ENCODE measurements around the gene MCTS1.
A peak's percentile ranks its signal among the peaks of the same experiment; 100 is the strongest.
"Not testable (repeated sequence)": the region's sequence is repeated elsewhere in the genome, so short reads cannot be mapped to it uniquely, and the experiment has no call there.

Gene MCTS1

GRCh38 chrX:120566817-120567216 is 37.1 kb upstream of the MCTS1 start:
- DNase-seq (ENCODE audit: insufficient read length, low spot score) = no peak
- TF ChIP-seq PAX5 (IDR thresholded peaks at IDR 0.05; ENCODE audit: insufficient read depth, low read length, severe bottlenecking) = no peak
- no peak for TF ChIP-seq POLR2AphosphoS5 (IDR thresholded peaks at IDR 0.05; ENCODE audit: low read depth, low read length)
- no peak for TF ChIP-seq TAF1 (IDR thresholded peaks at IDR 0.05; ENCODE audit: low read depth, low read length)
- TF ChIP-seq POU2F2 (IDR thresholded peaks at IDR 0.05; ENCODE audit: low read depth, low read length) = no peak
- no peak for TF ChIP-seq POLR2A (IDR thresholded peaks at IDR 0.05; ENCODE audit: low read depth, low read length)
- no peak for TF ChIP-seq SPI1 (IDR thresholded peaks at IDR 0.05; ENCODE audit: low read depth, low read length)
- no peak for FAIRE-seq

GRCh38 chrX:120568035-120568434 is 35.9 kb upstream of the MCTS1 start:
- no peak for TF ChIP-seq PAX5 (IDR thresholded peaks at IDR 0.05; ENCODE audit: insufficient read depth, low read length, severe bottlenecking)
- TF ChIP-seq POLR2A (IDR thresholded peaks at IDR 0.05; ENCODE audit: low read depth, low read length) = no peak
- no peak for DNase-seq (ENCODE audit: insufficient read length, low spot score)
- FAIRE-seq = no peak

- FAIRE-seq (no peak), DNase-seq (ENCODE audit: insufficient read length, low spot score) (no peak)
- TF ChIP-seq POLR2A (IDR thresholded peaks at IDR 0.05; ENCODE audit: low read depth, low read length) (no peak), SPI1 (IDR thresholded peaks at IDR 0.05; ENCODE audit: low read depth, low read length) (no peak), POU2F2 (IDR thresholded peaks at IDR 0.05; ENCODE audit: low read depth, low read length) (no peak), POLR2AphosphoS5 (IDR thresholded peaks at IDR 0.05; ENCODE audit: low read depth, low read length) (no peak), TAF1 (IDR thresholded peaks at IDR 0.05; ENCODE audit: low read depth, low read length) (no peak), PAX5 (IDR thresholded peaks at IDR 0.05; ENCODE audit: insufficient read depth, low read length, severe bottlenecking) (no peak)
Observed at GRCh38 chrX:120568609-120569008, 35.3 kb upstream of the MCTS1 start.

DNA sequence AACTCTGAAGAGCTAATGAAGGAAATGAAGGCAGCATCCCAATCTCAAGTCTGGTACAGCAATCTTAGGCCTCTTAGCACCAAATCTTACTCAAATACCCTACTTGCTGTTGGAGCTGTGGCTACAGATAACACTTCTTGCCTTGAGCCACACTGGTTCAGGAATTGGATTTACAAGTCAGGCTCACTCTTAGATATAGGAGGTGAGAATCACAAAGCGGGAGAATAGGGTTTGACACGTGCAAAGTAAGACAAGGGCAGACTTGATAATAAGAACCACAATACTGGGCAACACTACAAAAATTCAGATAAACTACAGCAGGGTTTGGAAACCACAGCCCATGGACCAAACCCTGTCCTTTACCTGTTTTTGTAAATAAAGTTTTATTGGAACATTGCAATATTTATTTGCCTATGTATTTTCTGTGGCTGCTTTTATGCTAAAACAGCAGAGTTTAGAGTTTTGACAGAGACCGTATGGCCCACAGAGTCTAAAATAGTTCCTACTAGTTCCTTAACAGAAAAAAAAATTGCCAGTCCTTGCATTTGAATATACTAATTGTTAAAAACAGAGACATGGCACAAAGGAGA is 33.8 kb upstream of the MCTS1 start:
- FAIRE-seq (no peak), DNase-seq (ENCODE audit: insufficient read length, low spot score) (no peak)
- TF ChIP-seq PAX5 (IDR thresholded peaks at IDR 0.05; ENCODE audit: insufficient read depth, low read length, severe bottlenecking) (no peak), POLR2A (IDR thresholded peaks at IDR 0.05; ENCODE audit: low read depth, low read length) (no peak), POU2F2 (IDR thresholded peaks at IDR 0.05; ENCODE audit: low read depth, low read length) (no peak), TAF1 (IDR thresholded peaks at IDR 0.05; ENCODE audit: low read depth, low read length) (no peak), SPI1 (IDR thresholded peaks at IDR 0.05; ENCODE audit: low read depth, low read length) (no peak), POLR2AphosphoS5 (IDR thresholded peaks at IDR 0.05; ENCODE audit: low read depth, low read length) (no peak)

DNA sequence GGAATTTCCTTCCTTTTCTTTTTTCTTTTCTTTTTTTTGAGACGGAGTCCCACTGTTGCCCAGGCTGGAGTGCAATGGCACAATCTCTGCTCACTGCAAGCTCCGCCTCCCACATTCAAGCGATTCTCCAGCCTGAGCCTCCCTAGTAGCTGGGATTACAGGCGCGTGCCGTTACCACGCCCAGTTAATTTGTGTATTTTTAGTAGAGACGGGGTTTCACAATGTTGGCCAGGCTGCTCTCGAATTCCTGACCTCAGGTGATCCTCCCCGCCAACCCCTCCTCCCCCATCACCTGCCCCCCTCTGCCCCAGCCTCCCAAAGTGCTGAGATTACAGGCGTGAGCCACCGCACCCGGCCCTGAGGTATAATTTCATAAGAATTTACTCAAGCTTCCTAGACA is 30.1 kb upstream of the MCTS1 start:
- not testable (repeated sequence) for DNase-seq (ENCODE audit: insufficient read length, low spot score); FAIRE-seq

DNA sequence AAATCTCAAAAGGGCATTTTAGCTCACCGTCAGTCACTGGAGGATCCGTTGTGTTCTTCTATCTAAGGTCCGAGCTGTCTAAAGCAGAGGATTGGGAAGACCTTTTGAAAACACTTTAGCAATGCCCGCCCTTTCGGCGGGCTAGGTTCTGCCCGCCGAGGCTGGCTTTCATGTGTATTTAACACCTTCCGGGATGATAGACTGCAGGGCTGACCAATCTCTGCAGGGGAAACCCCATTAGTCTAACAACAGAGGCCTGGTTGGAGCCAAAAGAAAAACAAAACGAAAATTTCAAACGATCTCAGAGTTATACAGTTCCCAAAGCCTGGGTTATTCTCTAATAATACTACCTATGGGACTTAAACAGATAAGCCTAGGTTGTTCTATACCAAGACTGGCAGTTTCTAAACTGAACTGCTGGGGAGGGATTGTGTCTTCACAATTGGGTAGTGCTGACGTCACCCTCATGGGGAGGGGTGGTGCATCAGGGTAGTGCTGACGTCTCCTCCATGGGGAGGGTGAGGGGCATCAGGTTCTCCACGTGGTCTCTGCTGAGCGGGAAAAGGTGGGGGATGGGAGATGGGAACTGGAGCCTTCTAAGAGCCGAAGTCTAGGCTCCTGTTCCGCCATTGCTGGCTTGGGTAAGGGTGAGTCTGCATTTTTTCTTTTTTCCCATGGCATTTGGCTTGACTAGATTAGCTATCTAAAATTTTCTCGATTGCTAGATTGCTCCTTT is 28.4 kb upstream of the MCTS1 start:
- no peak for DNase-seq (ENCODE audit: insufficient read length, low spot score)

GRCh38 chrX:120585702-120586101 is 18.2 kb upstream of the MCTS1 start:
- no peak for DNase-seq (ENCODE audit: insufficient read length, low spot score)
- TF ChIP-seq PAX5 (IDR thresholded peaks at IDR 0.05; ENCODE audit: insufficient read depth, low read length, severe bottlenecking) (no peak), POLR2AphosphoS5 (IDR thresholded peaks at IDR 0.05; ENCODE audit: low read depth, low read length) (no peak), SPI1 (IDR thresholded peaks at IDR 0.05; ENCODE audit: low read depth, low read length) (no peak), POU2F2 (IDR thresholded peaks at IDR 0.05; ENCODE audit: low read depth, low read length) (no peak), TAF1 (IDR thresholded peaks at IDR 0.05; ENCODE audit: low read depth, low read length) (no peak), POLR2A (IDR thresholded peaks at IDR 0.05; ENCODE audit: low read depth, low read length) (no peak)
- no peak for FAIRE-seq

More for the DNA sequence above, 28.4 kb upstream of the MCTS1 start:
- no peak for FAIRE-seq
- TF ChIP-seq TAF1 (IDR thresholded peaks at IDR 0.05; ENCODE audit: low read depth, low read length) (no peak), POLR2A (IDR thresholded peaks at IDR 0.05; ENCODE audit: low read depth, low read length) (no peak), POLR2AphosphoS5 (IDR thresholded peaks at IDR 0.05; ENCODE audit: low read depth, low read length) (no peak), SPI1 (IDR thresholded peaks at IDR 0.05; ENCODE audit: low read depth, low read length) (no peak), PAX5 (IDR thresholded peaks at IDR 0.05; ENCODE audit: insufficient read depth, low read length, severe bottlenecking) (no peak), POU2F2 (IDR thresholded peaks at IDR 0.05; ENCODE audit: low read depth, low read length) (no peak)

GRCh38 chrX:120604361-120604782 is 471 bp downstream of the MCTS1 start:
- 0 out of 2 replicates have a peak, but pooled peaks have one; percentile 3 for TF ChIP-seq POLR2A (IDR thresholded peaks at IDR 0.05; ENCODE audit: low read depth, low read length)
- no peak for TF ChIP-seq POU2F2 (IDR thresholded peaks at IDR 0.05; ENCODE audit: low read depth, low read length)
- DNase-seq (ENCODE audit: insufficient read length, low spot score) (peak; percentile 8), FAIRE-seq (peak; percentile 87)

DNA sequence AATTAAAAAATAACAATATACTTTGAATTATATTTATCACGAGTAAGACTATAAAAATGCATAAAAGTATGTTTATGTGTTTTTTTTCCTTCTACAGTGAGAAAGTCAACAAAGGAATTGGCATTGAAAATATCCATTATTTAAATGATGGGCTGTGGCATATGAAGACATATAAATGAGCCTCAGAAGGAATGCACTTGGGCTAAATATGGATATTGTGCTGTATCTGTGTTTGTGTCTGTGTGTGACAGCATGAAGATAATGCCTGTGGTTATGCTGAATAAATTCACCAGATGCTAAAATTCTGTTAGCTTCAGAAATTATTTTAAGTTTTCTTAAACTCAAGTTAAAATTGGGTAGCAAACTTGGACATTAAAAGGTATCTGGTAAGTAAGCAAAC is 8.2 kb downstream of the MCTS1 start:
- DNase-seq (ENCODE audit: insufficient read length, low spot score) (no peak), FAIRE-seq (no peak)
- TF ChIP-seq PAX5 (IDR thresholded peaks at IDR 0.05; ENCODE audit: insufficient read depth, low read length, severe bottlenecking) (no peak), POU2F2 (IDR thresholded peaks at IDR 0.05; ENCODE audit: low read depth, low read length) (no peak), TAF1 (IDR thresholded peaks at IDR 0.05; ENCODE audit: low read depth, low read length) (no peak), POLR2A (IDR thresholded peaks at IDR 0.05; ENCODE audit: low read depth, low read length) (no peak), POLR2AphosphoS5 (IDR thresholded peaks at IDR 0.05; ENCODE audit: low read depth, low read length) (no peak)

DNA sequence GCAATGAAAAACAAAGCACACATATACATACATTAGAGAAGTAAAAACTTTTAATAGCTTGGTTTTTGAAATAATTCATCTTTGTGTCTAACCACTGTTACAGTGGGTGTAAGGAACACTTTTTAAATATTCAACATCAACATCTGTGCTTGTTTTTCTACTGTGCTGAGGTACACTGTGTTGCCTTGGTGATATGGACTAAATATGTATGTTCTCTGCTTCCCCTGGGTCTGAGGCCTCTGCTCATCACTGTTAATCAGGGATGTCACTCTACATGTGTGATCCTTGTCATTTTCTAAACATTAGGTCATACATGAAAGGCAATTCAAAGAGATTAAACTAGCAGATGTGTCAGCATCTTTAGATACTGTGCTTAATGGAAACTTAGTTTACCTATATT is 10.9 kb downstream of the MCTS1 start:
- no peak for TF ChIP-seq POLR2A (IDR thresholded peaks at IDR 0.05; ENCODE audit: low read depth, low read length)
- no peak for TF ChIP-seq POLR2AphosphoS5 (IDR thresholded peaks at IDR 0.05; ENCODE audit: low read depth, low read length)
- no peak for TF ChIP-seq SPI1 (IDR thresholded peaks at IDR 0.05; ENCODE audit: low read depth, low read length)
- no peak for TF ChIP-seq PAX5 (IDR thresholded peaks at IDR 0.05; ENCODE audit: insufficient read depth, low read length, severe bottlenecking)
- no peak for TF ChIP-seq POU2F2 (IDR thresholded peaks at IDR 0.05; ENCODE audit: low read depth, low read length)
- TF ChIP-seq TAF1 (IDR thresholded peaks at IDR 0.05; ENCODE audit: low read depth, low read length) = no peak
- FAIRE-seq (no peak), DNase-seq (ENCODE audit: insufficient read length, low spot score) (no peak)

All from GM12891 (cell line).